SK-N-MC (cell line): Measurements from ENCODE around the gene METTL27.
"Not testable (repeated sequence)": the region's sequence is repeated elsewhere in the genome, so short reads cannot be mapped to it uniquely, and the experiment has no call there.

Experiments used
- EZH2 ChIP-seq: fragments of 200-600 bp; sonication (generic); IDR thresholded peaks from one replicate; pipeline ENCODE4 v1.6.1; 2017; ENCODE audit warnings: antibody characterized with exemption
- FOXP2 ChIP-seq: optimal IDR thresholded peaks from 2 replicates; pipeline ENCODE3; 2011; ENCODE audit warnings: mild to moderate bottlenecking, moderate library complexity; ENCODE audit not compliant: insufficient read depth; ENCODE audit errors: extremely low read length, control extremely low read depth
- POLR2AphosphoS5 ChIP-seq: IDR thresholded peaks from 2 replicates; pipeline ENCODE4 v1.6.1; 2012; ENCODE audit warnings: mild to moderate bottlenecking, low read depth, low read length, borderline replicate concordance

- not testable (repeated sequence) for TF ChIP-seq POLR2AphosphoS5, EZH2, FOXP2
These were observed 47.1 kb downstream of the METTL27 start for GRCh38 chr7:73795188-73795587.
